ENCODE data around the gene ARHGAP35.

The ARHGAP35 gene

GRCh38 chr19:46856062-46857022 is 4.5 kb upstream of the ARHGAP35 start:
- peak; percentile 83 for DNase-seq (ENCODE audit: extremely low spot score)
- ChIA-PET POLR2A (interaction anchor here (1.0 to 1.2 kb wide), 2 partner anchors 71 to 134 kb away, joined by 3 to 6 read pairs; no protein-coding TSS in a partner anchor), CTCF (interaction anchor here (0.6 to 0.8 kb wide), 3 partner anchors 60 to 134 kb away, joined by 3 to 8 read pairs (median 4); no protein-coding TSS in a partner anchor)
- no peak for TF ChIP-seq HDGF (IDR thresholded peaks at IDR 0.05; ENCODE audit: borderline replicate concordance)
- TF ChIP-seq NFRKB (IDR thresholded peaks at IDR 0.05), result no peak
- no peak for TF ChIP-seq ELF4 (IDR thresholded peaks at IDR 0.05)
- TF ChIP-seq FOXM1 (IDR thresholded peaks at IDR 0.05; ENCODE audit: borderline replicate concordance), result no peak
- no peak for TF ChIP-seq FOXK2 (IDR thresholded peaks at IDR 0.05)
- peak; percentile 50; the same call in 1 of the 2 replicates for TF ChIP-seq L3MBTL2 (conservative IDR thresholded peaks at IDR 0.05)
- no peak for TF ChIP-seq CTBP1 (IDR thresholded peaks at IDR 0.05; ENCODE audit: borderline replicate concordance)
- TF ChIP-seq LEF1 (IDR thresholded peaks at IDR 0.05; ENCODE audit: borderline replicate concordance), result no peak
- no peak for TF ChIP-seq BHLHE40 (IDR thresholded peaks at IDR 0.05; ENCODE audit: borderline replicate concordance)
- no peak for TF ChIP-seq TARDBP (IDR thresholded peaks at IDR 0.05)
- TF ChIP-seq SUZ12 (IDR thresholded peaks at IDR 0.05), result no peak
- TF ChIP-seq FOXA1 (IDR thresholded peaks at IDR 0.05), result no peak
- peak; percentile 3; the same call in 1 of the 2 replicates for TF ChIP-seq ARNT (IDR thresholded peaks at IDR 0.05)
- no peak for TF ChIP-seq SP1 (IDR thresholded peaks at IDR 0.05)
- TF ChIP-seq ZNF384 (IDR thresholded peaks at IDR 0.05), result no peak
- TF ChIP-seq, protein P1, sequence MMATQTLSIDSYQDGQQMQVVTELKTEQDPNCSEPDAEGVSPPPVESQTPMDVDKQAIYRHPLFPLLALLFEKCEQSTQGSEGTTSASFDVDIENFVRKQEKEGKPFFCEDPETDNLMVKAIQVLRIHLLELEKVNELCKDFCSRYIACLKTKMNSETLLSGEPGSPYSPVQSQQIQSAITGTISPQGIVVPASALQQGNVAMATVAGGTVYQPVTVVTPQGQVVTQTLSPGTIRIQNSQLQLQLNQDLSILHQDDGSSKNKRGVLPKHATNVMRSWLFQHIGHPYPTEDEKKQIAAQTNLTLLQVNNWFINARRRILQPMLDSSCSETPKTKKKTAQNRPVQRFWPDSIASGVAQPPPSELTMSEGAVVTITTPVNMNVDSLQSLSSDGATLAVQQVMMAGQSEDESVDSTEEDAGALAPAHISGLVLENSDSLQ (IDR thresholded peaks at IDR 0.05), result peak; percentile 21; the same call in 1 of the 2 replicates

DNA sequence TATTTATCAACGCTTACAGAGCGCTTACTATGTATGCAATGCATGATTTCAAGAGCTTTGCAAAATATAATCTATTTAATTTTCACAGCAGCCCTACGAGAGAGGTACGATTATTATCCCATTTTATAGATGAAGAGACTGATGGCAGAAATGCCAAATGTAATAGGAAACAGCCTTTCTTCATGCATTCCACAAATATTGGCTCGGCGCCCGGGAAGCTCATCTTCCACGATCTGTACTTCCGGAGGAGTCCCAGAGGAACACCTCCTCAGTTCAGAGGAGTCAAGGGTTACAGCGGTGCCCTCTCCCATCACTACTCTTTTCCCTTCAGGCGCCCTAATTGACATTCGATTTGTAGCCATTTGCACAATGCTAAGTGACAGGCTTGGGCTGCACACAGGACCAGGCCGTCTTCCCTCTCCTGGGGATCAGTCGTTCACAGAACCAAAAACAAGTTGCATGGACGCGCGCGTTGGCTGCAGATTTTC is 1.1 kb upstream of the ARHGAP35 start:
- no peak for DNase-seq (ENCODE audit: extremely low spot score)
- ChIA-PET CTCF (interaction anchor here (0.6 to 0.7 kb wide), 2 partner anchors 92 to 132 kb away, joined by 6 to 7 read pairs; no protein-coding TSS in a partner anchor), POLR2A (interaction anchor here (0.5 to 1.3 kb wide), 6 partner anchors 9 to 131 kb away, joined by 3 to 5 read pairs (median 4); partner anchors contain the start of genes AP2S1 and SLC1A5)
- TF ChIP-seq L3MBTL2 (conservative IDR thresholded peaks at IDR 0.05), result peak; percentile 99
- no peak for TF ChIP-seq SP1 (IDR thresholded peaks at IDR 0.05)

DNA sequence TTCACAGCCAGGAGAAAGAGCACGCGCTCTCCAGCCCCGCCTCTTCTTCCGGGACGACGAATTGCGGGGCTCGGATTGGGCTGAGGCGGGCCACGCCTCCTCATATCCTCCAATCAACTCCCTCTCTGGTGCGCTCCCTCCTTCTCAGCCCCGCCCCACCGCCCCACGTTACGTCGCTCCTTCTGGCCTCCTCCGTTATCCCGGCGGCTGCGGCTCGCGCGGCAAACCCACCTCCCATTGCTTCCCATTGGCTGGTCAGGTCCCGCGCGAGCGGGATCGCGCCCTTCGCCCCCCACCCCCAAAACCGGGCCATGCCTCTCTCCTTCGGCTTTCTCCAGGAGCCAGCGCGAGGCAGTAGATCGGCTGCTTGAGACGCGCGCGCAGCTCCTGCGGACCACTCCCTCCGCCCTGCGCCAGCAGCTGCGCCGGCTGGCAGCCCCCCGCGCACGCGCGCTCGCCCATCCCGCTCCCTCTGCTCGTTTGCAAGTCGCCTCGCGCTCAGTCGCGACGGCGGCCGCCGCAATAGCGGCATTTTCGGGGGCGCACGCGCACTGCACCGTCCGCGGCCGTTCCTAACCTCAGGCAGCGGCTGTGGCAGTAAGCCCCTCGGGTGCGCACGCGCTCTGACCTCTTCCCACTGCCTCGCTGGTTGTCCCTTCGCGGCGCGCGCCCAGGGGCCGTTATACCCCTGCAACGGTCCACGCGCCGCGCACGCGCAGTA is 512 bp upstream of the ARHGAP35 start:
- peak; percentile 88 for DNase-seq (ENCODE audit: extremely low spot score)
- TF ChIP-seq ELF4 (IDR thresholded peaks at IDR 0.05), result peak; percentile 28; the same call in 1 of the 2 replicates
- TF ChIP-seq L3MBTL2 (conservative IDR thresholded peaks at IDR 0.05), result peak; percentile 82
- TF ChIP-seq BHLHE40 (IDR thresholded peaks at IDR 0.05; ENCODE audit: borderline replicate concordance), result no peak
- TF ChIP-seq FOXK2 (IDR thresholded peaks at IDR 0.05), result no peak
- POLR2A ChIA-PET, result interaction anchor here (0.9 to 1.3 kb wide), 5 partner anchors 10 to 131 kb away, joined by 3 to 5 read pairs (median 4); partner anchors contain the start of genes AP2S1 and SLC1A5
- CTCF ChIA-PET, result interaction anchor here (0.6 kb wide), 1 partner anchor 93 kb away, joined by 6 read pairs; no protein-coding TSS in a partner anchor

GRCh38 chr19:46861691-46862502 is 1.1 kb downstream of the ARHGAP35 start:
- ChIA-PET CTCF (no interaction called here), POLR2A (interaction anchor here (0.9 to 2.7 kb wide), 6 partner anchors 11 to 186 kb away, joined by 3 to 6 read pairs (median 3); partner anchors contain the start of gene AP2S1)
- no peak for DNase-seq (ENCODE audit: extremely low spot score)
- no peak for TF ChIP-seq FOXA1 (IDR thresholded peaks at IDR 0.05)
- no peak for TF ChIP-seq ELF4 (IDR thresholded peaks at IDR 0.05)
- TF ChIP-seq FOXM1 (IDR thresholded peaks at IDR 0.05; ENCODE audit: borderline replicate concordance), result no peak
- no peak for TF ChIP-seq NFRKB (IDR thresholded peaks at IDR 0.05)
- no peak for TF ChIP-seq CTBP1 (IDR thresholded peaks at IDR 0.05; ENCODE audit: borderline replicate concordance)
- TF ChIP-seq L3MBTL2 (conservative IDR thresholded peaks at IDR 0.05), result no peak
- TF ChIP-seq, protein P1 (IDR thresholded peaks at IDR 0.05), result no peak
- no peak for TF ChIP-seq SP1 (IDR thresholded peaks at IDR 0.05)

DNA sequence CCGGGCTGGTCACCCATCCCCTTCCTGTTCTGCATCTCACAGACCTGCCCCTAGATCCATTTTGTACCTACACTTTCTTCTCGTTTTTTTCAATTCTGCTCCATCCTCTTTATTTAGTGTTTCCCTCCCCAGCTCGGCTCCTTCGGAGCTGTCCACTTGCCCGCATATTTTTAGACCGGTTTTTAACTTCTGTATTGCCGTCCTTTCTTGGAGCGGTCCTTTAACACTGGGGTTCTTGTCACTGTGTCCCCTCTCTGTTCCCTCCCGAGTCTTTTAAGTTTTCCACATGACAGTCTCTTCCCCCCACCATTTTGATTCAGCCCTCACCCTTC is 1.7 kb downstream of the ARHGAP35 start:
- ChIA-PET CTCF (no interaction called here), POLR2A (interaction anchor here (1.1 to 2.7 kb wide), 3 partner anchors 12 to 128 kb away, joined by 3 to 6 read pairs (median 4); partner anchors contain the start of gene AP2S1)
- DNase-seq (ENCODE audit: extremely low spot score), result no peak
- TF ChIP-seq HDGF (IDR thresholded peaks at IDR 0.05; ENCODE audit: borderline replicate concordance) (no peak), FOXA1 (IDR thresholded peaks at IDR 0.05) (no peak), L3MBTL2 (conservative IDR thresholded peaks at IDR 0.05) (no peak), ZNF384 (IDR thresholded peaks at IDR 0.05) (no peak), LEF1 (IDR thresholded peaks at IDR 0.05; ENCODE audit: borderline replicate concordance) (no peak), FOXM1 (IDR thresholded peaks at IDR 0.05; ENCODE audit: borderline replicate concordance) (no peak), CTBP1 (IDR thresholded peaks at IDR 0.05; ENCODE audit: borderline replicate concordance) (no peak), SUZ12 (IDR thresholded peaks at IDR 0.05) (no peak), NFRKB (IDR thresholded peaks at IDR 0.05) (no peak), ARNT (IDR thresholded peaks at IDR 0.05) (no peak), TARDBP (IDR thresholded peaks at IDR 0.05) (no peak), BHLHE40 (IDR thresholded peaks at IDR 0.05; ENCODE audit: borderline replicate concordance) (no peak)
- TF ChIP-seq, protein P1 (IDR thresholded peaks at IDR 0.05), result no peak
